GM18870 (cell line): Measurements from ENCODE around the gene NDC1.
"Not testable (repeated sequence)": the region's sequence is repeated elsewhere in the genome, so short reads cannot be mapped to it uniquely, and the experiment has no call there.

Experiments
- ATAC-seq: cut with Tn5 transposase; IDR thresholded peaks from one replicate; pipeline ENCODE4 v1.9.1; 2021; ENCODE audit warnings: moderate library complexity; ENCODE audit not compliant: unreplicated experiment

The NDC1 gene, protein sequence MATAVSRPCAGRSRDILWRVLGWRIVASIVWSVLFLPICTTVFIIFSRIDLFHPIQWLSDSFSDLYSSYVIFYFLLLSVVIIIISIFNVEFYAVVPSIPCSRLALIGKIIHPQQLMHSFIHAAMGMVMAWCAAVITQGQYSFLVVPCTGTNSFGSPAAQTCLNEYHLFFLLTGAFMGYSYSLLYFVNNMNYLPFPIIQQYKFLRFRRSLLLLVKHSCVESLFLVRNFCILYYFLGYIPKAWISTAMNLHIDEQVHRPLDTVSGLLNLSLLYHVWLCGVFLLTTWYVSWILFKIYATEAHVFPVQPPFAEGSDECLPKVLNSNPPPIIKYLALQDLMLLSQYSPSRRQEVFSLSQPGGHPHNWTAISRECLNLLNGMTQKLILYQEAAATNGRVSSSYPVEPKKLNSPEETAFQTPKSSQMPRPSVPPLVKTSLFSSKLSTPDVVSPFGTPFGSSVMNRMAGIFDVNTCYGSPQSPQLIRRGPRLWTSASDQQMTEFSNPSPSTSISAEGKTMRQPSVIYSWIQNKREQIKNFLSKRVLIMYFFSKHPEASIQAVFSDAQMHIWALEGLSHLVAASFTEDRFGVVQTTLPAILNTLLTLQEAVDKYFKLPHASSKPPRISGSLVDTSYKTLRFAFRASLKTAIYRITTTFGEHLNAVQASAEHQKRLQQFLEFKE

DNA sequence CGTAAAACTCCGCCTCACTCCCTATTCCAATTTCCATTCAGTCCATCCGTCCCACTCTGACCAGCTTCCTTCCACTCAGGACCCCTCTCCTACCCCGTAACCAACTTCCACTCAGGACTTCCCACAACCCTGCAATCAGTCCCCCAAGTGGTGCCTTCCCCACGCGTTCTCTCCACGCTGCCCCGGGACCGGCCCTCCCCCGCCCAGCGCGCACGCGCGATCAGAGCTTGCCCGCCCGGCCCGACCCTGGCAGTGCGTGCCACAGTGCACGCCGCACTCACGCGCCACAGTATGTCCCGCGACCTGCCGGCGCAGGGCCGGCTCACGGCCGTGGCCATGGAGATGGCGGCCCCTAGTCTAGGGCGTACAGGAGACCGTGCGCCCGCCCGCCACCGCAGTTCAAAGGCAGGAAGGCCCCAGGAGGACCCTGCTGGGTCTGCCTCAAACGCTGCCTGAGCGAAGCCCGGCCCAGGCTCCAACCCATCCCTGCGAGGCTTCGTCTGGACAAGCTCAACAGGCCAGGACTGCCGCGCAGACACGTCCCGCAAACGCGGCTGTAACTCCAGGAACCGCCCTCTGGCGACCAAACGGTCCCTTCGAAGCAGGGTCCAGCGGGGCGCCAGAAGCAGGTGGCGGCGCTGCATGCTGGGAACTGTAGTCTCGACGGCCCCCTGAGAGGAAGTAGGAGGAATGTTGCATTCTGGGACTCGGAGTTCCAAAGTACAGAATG, at the start of gene NDC1:
NDC1 (minus strand) TSS at position 373 of the 730 bp plus-strand sequence; CDS start at position 338, 35 bp downstream.
- peak; percentile 84 for ATAC-seq

DNA sequence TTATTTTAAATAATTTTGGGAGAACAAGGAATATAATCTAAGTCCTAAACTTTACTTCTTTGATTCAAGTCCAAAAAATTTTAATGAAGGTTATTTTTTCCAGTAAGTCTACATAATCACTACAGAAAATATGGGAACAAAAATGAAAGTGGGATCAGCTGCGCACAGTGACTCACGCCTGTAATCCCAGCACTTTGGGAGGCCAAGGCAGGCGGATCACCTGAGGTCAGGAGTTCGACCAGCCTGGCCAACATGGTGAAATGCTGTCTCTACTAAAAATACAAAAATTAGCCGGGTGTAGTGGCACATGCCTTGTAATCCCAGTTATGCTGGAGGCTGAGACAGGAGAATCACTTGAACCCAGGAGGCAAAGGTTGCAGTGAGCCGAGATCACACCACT, 45.5 kb upstream of the NDC1 start:
- ATAC-seq, result not testable (repeated sequence)

DNA sequence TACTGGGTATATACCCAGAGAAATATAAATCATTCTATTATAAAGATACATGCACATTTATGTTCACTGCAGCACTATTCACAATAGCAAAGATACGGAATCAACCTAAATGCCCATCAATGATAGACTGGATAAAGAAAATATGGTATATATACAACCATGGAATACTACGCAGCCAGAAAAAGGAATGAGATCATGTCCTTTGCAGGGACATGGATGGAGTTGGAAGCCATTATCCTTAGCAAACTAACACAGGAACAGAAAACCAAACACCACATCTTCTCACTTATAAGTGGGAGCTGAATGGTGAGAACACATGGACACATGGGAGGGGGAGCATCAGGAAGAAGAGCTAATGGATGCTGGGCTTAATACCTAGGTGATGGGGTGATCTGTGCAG, 43.8 kb upstream of the NDC1 start:
- not testable (repeated sequence) for ATAC-seq

DNA sequence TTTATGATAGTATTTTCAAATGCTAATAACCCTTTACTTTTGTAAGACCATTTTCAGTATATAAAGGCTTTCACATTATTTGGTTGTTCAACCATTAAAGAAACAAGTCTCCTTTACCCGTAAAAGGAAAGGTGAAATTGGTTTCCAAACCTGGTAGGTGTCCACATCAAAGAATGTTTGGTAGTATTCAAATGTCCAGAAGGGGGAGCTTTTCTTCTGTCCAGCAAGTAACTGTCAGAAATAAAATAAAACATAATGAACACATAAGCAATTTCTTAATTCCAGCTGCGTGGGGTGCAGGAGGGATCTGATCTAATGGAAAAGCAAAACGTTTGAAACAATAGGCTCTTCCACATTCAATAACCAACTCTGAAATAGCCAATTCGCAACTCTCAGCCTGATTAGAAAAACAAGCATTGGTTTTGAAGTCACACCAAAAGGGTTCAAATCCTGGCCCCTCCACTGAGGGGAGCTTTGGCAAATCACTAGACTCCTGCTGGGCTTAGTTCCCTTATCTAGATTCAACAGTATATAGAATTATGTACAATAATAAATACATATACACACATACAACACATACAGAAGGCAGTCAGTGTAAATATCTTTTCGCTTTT, 40.5 kb upstream of the NDC1 start:
- ATAC-seq, result no peak

DNA sequence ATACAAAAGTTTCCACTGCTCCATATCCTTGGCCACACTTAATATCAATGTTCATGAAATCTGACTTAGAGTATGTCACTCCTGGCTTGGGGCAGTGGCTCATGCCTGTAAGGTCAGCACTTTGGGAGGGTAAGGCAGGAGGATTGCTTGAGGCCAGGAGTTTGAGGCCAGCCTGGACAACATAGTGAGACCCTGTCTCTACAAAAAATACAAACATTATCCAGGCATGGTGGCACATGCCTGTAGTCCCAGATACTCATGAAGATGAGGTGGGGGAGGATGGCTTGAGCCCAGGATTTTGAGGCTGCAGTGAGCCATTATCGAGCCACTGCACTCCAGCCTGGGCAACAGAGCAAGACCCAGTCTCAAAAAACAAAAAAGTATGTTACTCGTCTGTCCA, 37.1 kb upstream of the NDC1 start:
- ATAC-seq, result not testable (repeated sequence)

DNA sequence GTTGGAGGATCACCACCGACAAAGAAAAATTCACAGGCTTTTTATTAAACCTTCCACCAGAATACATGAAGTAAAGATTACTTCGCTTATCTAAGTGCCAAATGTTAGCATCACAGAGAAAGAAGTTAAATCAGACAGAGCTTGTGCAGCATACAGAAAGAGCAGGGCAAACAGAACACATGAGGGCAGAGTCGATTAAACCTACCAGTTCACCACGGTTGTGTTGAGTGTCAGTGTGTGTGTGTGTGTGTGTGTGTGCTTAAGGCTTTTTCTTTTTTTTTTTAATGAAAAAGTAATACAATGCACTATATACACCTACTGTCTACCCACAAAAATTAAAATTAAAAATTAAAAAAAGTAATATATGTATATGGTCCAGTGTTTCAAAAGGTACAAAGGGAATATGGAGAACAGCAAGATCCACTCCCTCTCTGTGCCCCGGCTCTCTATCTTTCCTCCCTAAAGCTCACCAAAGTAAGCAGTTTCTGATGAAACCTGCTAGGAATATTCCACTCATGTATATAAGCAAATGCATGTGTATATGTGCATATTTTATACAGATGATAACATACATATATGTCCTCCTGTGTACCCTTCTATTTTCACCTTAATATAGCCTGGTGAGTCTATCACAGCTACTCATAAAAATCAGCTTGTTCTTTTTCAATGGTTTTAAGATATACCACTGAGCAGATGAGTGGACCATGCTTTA, 33.8 kb upstream of the NDC1 start:
- no peak for ATAC-seq

DNA sequence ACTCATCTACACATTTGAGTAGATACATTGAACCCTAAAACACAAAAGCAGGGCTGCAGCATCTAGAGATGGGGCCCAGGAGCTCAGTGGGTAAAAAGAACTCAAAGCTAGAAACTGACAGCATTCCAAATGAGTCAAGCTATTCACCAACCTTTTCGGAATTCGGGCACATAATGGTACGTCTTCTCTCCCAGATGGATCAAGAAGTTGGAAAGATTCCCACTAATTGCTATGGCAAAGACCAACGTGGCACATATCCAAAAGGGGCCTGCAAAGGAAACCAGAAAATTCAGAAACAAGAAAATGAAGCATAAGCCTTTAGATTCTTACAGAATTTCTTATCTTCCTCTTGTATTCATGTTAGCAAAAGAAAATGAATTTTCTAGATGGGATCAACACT, 33.1 kb upstream of the NDC1 start:
- ATAC-seq, result no peak

DNA sequence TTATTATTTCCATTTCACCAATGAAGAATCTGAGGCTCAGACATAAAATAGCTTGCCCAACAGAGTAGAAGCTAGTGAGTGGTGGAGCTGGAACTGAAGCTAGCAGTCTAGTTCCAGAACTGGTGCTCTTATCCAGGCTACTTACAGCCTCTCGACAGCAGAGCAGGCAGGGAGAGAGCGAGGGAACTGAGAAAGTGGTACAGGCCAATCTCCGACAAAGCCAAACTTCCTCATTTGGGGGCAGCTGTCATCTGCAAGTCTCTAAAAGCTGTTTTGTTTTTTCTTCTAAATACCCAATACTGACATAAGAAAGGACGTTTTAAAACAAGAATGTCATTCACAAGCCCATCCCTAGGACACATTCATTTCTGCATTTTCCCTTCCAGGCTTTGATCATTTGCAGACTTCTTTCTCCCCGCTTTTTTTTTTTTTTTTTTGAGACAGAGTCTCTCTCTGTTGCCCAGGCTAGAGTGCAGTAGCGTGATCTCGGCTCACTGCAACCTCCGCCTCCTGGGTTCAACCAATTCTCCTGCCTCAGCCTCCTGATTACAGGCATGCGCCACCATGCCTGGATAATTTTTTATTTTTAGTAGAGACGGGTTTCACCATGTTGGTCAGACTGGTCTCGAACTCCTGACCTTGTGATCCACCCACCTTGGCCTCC, 31.5 kb upstream of the NDC1 start:
- ATAC-seq, result no peak

DNA sequence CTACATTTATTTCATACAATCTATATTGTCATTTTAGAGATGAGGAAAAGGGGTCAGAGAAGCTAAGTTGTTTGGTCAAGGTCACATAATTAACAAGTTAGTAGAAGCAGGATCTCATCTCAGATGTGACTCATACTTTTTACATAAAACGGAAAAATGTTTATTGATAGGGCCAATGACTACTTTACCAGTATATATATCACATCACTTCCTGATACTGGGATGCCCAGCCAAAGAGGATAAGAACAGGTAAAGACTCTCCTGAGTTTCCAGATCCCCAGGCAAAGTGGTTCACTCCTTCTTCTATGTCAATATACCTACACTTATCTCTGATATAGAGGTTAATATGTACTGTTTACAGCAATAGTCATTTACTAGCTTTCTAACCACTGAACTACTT, 30.5 kb upstream of the NDC1 start:
- no peak for ATAC-seq

DNA sequence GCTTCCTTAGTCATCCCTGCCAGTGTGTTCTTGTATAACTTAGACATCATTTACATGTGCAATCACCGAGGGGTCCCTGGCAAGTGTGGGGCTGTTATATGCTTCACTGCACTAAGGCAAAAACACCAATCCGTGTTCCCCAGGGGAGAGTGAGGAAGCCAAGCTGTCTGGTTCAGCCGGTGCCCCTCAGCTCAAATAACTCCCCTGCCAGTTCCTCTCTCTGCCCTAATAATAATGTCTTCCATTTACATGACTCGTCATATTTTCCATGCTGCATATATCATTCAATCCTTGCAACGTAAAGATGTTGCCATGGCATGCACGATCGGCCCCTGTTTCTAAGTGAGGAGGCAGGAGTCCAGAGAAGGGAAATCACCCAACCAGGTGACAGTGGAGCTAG, 24.4 kb upstream of the NDC1 start:
- no peak for ATAC-seq

DNA sequence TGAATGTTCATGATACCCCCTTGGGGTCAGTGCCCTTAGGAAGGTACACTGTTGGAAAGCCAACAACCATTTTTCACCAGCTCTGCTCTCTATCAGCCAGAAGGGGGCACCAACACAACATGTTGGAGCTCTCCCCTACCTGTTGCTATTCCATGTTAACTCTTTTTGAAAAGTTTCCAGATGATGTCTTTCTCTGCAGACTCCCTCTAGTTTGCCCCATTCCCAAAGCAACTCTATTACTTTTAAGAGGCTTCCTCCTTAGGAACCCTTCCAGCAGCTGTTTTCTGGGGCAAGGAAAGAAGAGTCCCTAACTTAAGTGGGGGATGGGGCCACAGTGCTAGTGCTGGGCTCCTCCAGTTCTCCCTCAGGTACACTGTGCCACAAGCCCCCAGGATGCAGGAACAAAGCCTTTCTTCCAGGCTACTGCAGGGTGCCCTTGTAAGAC, 22.9 kb upstream of the NDC1 start:
- ATAC-seq, result no peak

DNA sequence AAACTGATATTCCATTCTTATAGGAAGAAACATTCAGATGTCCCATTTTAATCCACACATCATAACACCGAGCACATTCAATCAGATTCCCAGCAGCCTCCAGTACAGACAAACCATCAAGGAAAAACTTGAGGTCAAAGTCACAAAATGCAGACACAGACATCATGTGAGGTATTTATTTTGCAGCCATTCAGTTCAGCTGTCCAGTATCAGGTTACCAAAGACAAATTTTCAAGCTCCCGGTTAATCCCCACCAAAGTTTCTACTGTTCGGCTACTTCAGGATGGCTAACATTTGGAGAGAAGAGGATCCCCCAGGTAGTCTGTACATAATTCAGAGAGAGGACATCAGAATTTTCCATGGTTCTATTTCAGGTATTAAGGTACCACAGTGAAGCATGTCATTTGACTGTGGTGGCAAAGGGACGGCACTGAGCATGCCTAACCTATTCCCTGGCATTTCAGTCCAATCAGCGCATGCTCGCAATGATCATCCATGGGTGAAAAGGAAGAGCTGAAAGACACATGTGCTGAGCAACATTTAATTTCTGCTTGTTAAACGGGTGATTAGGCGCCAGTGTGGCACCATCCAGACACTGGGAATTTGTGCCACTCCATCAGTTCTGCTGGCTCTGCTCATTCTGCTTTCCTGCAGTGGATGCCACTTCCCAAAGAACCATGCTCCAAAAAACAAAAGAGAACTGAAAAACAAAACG, 13.6 kb upstream of the NDC1 start:
- no peak for ATAC-seq

DNA sequence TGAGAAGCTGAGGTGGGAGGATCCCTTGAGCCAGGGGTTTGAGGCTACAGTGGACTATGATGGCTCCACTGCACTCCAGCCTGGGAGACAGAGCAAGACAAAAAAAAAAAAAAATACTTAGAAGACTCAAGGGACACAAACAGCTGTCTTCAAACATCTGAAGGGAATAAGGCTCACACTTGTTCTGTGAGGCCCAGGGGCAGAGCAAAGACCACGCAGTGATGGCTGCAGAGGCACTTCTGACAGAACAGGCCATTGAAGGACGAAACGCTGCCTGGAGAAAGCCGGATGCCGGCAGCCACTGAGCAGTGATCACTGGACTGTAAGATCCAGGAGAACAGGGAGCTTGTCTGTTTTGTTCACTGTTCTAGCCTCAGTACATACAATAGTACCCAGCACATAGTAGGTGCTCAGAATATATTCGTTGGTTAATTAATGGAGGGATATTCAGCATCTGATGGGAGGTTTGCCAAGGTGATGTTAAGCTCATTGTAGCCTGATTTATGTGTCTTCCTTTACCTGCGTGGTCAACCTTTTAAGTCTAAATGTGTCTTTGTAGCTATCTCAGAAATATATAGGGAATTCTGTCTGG, 12.1 kb upstream of the NDC1 start:
- no peak for ATAC-seq

DNA sequence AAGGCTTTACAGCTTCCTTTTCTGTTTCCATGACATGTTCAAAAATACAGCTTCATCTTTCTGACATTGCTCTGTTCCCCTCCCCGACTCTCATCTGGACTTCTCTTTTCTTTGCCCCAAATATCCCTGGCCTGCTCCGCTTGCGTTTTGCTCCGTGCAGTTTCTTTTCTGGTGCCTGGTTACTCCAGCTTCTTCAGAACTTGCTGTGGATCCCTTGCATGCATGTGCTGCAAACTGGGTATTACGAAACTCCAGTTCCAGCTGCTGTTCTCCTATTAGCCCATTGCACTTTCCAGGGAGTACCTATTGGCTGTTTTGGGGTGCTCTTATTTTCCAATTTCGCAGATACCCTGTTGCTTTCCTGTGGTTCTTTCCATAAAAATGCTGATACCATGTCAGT, 9.9 kb upstream of the NDC1 start:
- ATAC-seq, result no peak

DNA sequence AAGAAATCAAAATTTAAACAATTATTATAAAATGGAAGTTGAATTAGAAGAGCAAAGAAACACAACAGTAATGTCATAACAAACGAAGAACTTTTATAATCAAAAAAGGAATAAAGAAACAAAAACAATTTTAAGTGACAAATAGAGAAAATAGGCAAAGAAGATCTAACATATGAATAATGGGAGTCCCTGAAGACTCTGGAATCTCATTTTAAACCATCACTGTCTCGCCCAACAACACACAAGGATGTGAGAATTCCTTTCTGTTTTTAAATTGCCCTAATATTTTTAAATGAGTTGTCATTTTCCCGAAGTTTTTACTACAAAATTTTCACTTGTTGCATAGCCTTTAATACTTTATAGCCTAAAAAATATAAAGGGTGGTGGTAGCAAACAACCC, 4.3 kb upstream of the NDC1 start:
- no peak for ATAC-seq

DNA sequence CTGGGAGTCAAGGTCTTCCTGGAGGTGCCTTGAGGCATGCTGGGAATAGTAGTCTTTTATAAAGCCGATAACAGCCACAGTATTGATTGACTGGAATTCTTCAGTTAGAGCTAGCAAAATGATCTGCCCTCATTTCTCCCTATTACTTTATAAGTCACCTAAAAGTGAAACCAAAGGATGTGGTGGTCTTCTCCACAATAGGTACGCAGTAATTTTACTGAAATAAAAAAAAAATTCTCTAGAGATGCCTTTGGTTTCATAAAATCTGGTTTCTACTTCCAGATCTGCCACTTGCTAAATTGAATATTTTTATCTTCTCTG, 518 bp upstream of the NDC1 start:
- no peak for ATAC-seq

DNA sequence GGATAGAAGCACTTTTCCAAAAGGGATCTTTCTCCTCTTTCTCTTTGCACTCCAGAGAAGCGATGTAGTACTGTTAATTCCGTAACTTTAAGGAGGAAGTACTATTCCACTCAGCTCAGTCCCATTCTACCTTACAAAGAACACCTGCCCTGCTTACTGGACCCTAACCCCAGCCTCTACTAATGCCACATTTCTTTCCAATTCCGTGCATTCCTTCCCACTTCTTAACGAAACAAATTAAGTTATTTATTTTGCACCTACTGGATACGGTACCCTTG, 511 bp downstream of the NDC1 start:
- ATAC-seq, result no peak

DNA sequence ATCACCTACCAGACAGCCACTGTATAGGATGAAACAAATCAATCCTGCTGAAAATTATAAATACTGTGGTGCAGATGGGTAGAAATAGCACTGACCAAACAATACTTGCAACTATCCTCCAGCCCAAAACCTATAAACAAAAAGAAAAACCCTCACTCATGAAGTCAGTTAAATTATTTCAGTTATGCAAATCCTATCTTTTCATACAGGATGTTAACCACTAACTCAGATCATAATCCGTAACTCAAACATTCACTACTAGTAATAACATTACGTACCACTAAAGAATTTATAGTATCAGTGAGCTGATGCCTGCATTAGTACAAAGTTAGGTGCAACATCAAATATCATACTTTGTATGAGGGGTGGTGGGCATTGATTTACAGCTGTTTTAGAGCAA, 2.6 kb downstream of the NDC1 start:
- no peak for ATAC-seq

DNA sequence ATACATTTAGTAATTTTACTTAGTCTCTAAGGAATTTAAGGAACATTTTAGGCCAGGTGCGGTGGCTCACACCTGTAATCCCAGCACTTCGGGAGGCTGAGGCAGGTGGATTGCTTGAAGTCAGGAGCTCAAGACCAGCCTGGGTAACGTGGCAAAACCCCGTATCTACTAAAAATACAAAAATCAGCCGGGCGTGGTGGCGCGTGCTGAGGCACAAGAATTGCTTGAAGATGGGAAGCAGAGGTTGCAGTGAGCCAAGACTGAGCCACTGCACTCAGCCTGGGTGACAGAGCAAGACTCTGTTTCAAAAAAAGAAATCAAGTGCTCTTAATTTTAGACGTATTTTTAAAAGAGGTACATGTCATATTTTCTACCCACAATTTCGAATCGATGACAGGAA, 3.3 kb downstream of the NDC1 start:
- no peak for ATAC-seq

DNA sequence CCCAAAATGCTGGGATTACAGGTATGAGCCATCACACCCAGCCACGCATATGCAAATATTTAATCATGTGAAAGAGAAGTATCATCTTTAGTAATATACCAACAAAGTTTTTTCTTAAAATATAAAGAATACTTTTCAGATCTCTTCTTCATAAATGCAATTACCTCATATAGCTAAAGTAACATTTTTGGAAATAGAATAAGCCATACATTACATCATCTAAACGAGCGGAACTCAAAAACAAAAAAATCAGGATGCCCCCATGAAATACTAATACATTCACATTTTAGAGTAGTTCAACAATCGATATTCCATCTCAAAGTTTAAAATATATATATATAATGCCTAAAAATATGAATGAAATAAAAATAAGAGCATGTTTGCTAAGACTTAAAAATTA, 4.7 kb downstream of the NDC1 start:
- ATAC-seq, result no peak
